Heart right ventricle (tissue), 16 donors: ENCODE measurements around the gene ABCA3. TPM values are rescaled to one million over a fixed set of nuclear protein-coding genes. Genes with fewer than 3 reads are reported as not detected.

Experiments used
- ATAC-seq, 8 donors: fragments of 200-7000 bp; cut with Tn5 transposase; one replicate each; pipeline ENCODE4 v1.9.1; 2020; ENCODE audit warnings: mild to moderate bottlenecking in 8 of 8, moderate library complexity in 8 of 8, moderate number of reproducible peaks in 1 of 8
- DNase-seq, 2 donors: peaks; one replicate each; pipeline ENCODE4 v3.0.0-alpha.2; 2020
- H3K27ac ChIP-seq, 10 donors: fragments of 200-600 bp; sonication (generic) in 2 of 10; one replicate each; pipeline versions ENCODE4 v1.5.0 to v1.8.0; 2020 to 2022; ENCODE audit warnings: mild to moderate bottlenecking in 3 of 10
- H3K27me3 ChIP-seq, 7 donors: fragments of 200-600 bp; one replicate each; pipeline ENCODE4 v1.8.0; 2021 to 2022; ENCODE audit warnings: mild to moderate bottlenecking in 2 of 7
- H3K36me3 ChIP-seq, 9 donors: fragments of 200-600 bp; sonication (generic) in 1 of 9; one replicate each; pipeline versions ENCODE4 v1.5.0 to v1.8.0; 2020 to 2022; ENCODE audit warnings: mild to moderate bottlenecking in 2 of 9
- H3K4me1 ChIP-seq, 9 donors: fragments of 200-600 bp; sonication (generic) in 1 of 9; one replicate each; pipeline versions ENCODE4 v1.5.0 to v1.8.0; 2020 to 2022; ENCODE audit warnings: mild to moderate bottlenecking in 4 of 9
- H3K4me3 ChIP-seq, 10 donors: fragments of 200-600 bp; sonication (generic) in 2 of 10; one replicate each; pipeline versions ENCODE4 v1.5.0 to v1.8.0; 2020 to 2022; ENCODE audit warnings: mild to moderate bottlenecking in 7 of 10, moderate library complexity in 2 of 10
- H3K9me3 ChIP-seq, 11 donors: fragments of 200-600 bp in 10 of 11; sonication (generic) in 2 of 11; one replicate each; pipeline versions ENCODE4 v1.5.0 to v1.8.0; 2013 to 2022; ENCODE audit warnings: mild to moderate bottlenecking in 2 of 11, control low read depth in 1 of 11, moderate library complexity in 1 of 11
- CTCF ChIP-seq, 9 donors: fragments of 200-600 bp; sonication (generic) in 2 of 9; IDR thresholded peaks; one replicate each; pipeline versions ENCODE4 v1.5.0 to v1.8.0; 2021 to 2022; ENCODE audit warnings: antibody characterized with exemption in 9 of 9, mild to moderate bottlenecking in 5 of 9, moderate library complexity in 1 of 9
- WGBS, 2 donors: extraction: QIAGEN DNeasy Blood & Tissue Kit; methylation state at CpG; one replicate each; pipeline ENCODE4 v1.1.7; 2013; ENCODE audit warnings: inconsistent platforms in 1 of 2; 5-methylcytosine and 5-hydroxymethylcytosine counted together
- intact Hi-C, 10 donors: fragments of 100-400 bp; cut with DNase I; formaldehyde crosslinking; loops; one replicate each; pipeline versions ENCODE4 v1.11.1 to v1.14.2; 2022
- polyA plus RNA-seq, 2 donors: library from polyadenylated mRNA; stranded (reverse); fragments of 200-250 nt; gene quantifications; one replicate each; pipeline ENCODE4 v1.2.3, GENCODE V29; 2013
- total RNA-seq, 10 donors: library from RNA; stranded (reverse); fragmentation: NEBNext Ultra II Directional in 3 of 10; extraction: Animal tissue kit (Norgen Biotek cat#: 25700) in 3 of 10; gene quantifications; one replicate each; pipeline versions ENCODE4 v1.2.1 to v1.2.4, GENCODE V29; 2021 to 2023
- donor health status: Arrhythmogenic right ventricular cardiomyopathy.
- donor health status: ischemic (EF 13 %, LVEDD 7.1; RV severe dilation, severe dysfunction).
- donor health status: healthy with polysubstance abuse.
- donor health status: DM: no; HTN: yes; CAD: no.
- donor health status: DM: no; HTN: no; CAD: no.
- donor health status: ischemic (EF 25% LVEDD 6.9; RV normal size, moderate dysfunction).
- donor health status: ischemic (EF 25% LVEDD 5.7; RV mildly dilated, moderate dysfunction).
- donor health status: healthy.
- donor health status: DM: yes; HTN: yes; CAD: no.
- donor health status: Ischemic cardiomyopathy.
- donor health status: ischemic (EF 35%, LVEDD 5.7; RV mildly dilated, moderate dysfunction).
- donor health status: nonischemic (EF 11% LVEDD 7.7; RV severe dilation, severe dysfunction).
- donor health status: DM: yes; HTN: yes; CAD: no.
- donor health status: PGD.
- donor health status: ischemic (EF 29% LVEDD 5.4; RV normal size, mild dysfunction).
- donor health status: nonischemic (EF 23%, LVEDD 6.1; RV moderate dilation, normal function).

ABCA3 gene
- total and polyA plus RNA-seq, 12 donors = 4.9 to 12.5 (median 9.2) TPM

DNA sequence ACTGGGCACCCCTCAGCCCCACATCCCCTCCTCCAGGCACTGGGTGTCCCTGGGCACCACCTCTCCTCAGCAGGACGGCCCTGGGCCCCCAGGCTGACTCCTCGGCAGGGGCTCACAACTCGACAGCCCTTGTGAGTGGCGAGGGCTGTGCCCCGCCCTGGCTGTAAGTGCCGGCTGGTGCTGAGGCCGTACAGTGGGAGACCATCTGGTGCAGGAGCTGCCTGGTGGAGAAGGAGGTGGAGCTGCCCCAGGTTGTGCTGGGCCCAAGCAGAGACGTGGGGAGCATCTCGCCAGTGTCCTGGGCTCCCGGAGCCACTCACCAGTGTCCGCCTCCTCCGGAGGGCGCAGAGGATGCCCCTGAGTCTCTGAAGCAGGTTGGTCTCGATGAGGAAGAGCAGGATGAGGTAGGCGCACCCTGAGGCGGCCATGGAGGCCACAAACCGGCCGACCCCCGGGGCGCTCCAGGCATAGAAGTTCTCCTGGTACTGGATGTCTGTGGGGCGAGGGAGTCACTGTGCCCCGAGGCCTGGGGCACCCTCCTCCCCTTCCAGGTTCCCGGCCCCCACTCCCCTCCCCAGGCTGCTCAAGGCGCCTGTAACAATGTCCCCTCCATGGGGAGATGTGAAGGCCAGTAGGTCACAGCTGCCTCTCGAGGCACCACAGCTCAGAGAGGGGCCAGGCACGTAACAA lies 57.5 kb downstream of the ABCA3 start:
- Histone ChIP-seq H3K4me3 (no peak overlapping the region), H3K27me3 (no peaks in the 10 kb centered on the region), H3K36me3 (peaks cover 0 to 86% (median 2%) of the 10 kb centered on the region in 9 donors), H3K4me1 (no peaks in the 10 kb centered on the region), H3K9me3 (no peaks in the 10 kb centered on the region), H3K27ac (no peak overlapping the region)
- DNase-seq (no peak), ATAC-seq (no peak)
- intact Hi-C loops = no loop called here
- no peak for TF ChIP-seq CTCF (IDR thresholded peaks at IDR 0.05)
- WGBS, 2 donors = 91 to 92% methylated on average over 25 to 26 of the region's 26 CpGs

DNA sequence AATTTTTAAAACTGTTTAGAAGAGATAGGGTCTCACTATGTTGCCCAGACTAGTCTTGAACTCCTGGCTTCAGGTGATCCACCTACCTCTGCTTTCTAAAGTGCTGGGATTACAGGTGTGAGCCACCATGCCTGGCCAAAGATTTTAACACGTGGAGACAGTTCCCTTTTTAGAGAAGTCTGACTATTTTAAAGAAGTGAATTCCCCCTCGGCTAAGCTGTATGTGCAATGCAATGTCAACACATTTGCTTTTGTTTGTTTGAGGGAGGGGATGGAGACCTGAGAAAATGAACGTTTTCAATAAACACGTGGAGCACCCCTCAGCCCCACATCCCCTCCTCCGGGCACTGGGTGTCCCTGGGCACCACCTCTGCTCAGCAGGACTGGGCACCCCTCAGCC lies 58.3 kb downstream of the ABCA3 start:
- Histone ChIP-seq H3K36me3 (peaks cover 0 to 86% (median 7%) of the 10 kb centered on the region in 9 donors), H3K4me1 (no peaks in the 10 kb centered on the region), H3K27ac (no peak overlapping the region), H3K9me3 (no peaks in the 10 kb centered on the region), H3K4me3 (no peak overlapping the region), H3K27me3 (no peaks in the 10 kb centered on the region)
- no peak for ATAC-seq
- no peak for DNase-seq
- WGBS, 2 donors = 80 to 85% methylated on average over 5 of the region's 5 CpGs
- intact Hi-C loops = no loop called here
- TF ChIP-seq CTCF (IDR thresholded peaks at IDR 0.05) = no peak

GRCh38 chr16:2280981-2281542 lies 59.5 kb downstream of the ABCA3 start:
- no peak for DNase-seq
- no peak for TF ChIP-seq CTCF (IDR thresholded peaks at IDR 0.05)
- 83% methylated on average over 24 of the region's 24 CpGs for WGBS, 2 donors
- Histone ChIP-seq H3K4me1 (no peaks in the 10 kb centered on the region), H3K4me3 (no peak overlapping the region), H3K36me3 (peaks cover 0 to 84% (median 7%) of the 10 kb centered on the region in 9 donors), H3K9me3 (no peaks in the 10 kb centered on the region), H3K27me3 (no peaks in the 10 kb centered on the region), H3K27ac (no peak overlapping the region)
- intact Hi-C loops = no loop called here
- ATAC-seq = no peak

- 90 to 95% methylated on average over 8 of the region's 8 CpGs for WGBS, 2 donors
- Histone ChIP-seq H3K4me3 (no peak overlapping the region), H3K27ac (no peak overlapping the region), H3K9me3 (no peaks in the 10 kb centered on the region), H3K36me3 (peaks cover 0 to 82% (median 7%) of the 10 kb centered on the region in 9 donors), H3K27me3 (no peaks in the 10 kb centered on the region), H3K4me1 (no peaks in the 10 kb centered on the region)
- no peak for TF ChIP-seq CTCF (IDR thresholded peaks at IDR 0.05)
- intact Hi-C loops = no loop called here
- no peak for DNase-seq
- ATAC-seq = no peak
These were observed 60.1 kb downstream of the ABCA3 start for GRCh38 chr16:2280461-2280860.
